HepG2 (cell line): ENCODE measurements around the gene ARHGAP10. TPM values are rescaled to one million over a fixed set of nuclear protein-coding genes. Genes with fewer than 3 reads are reported as not detected.

Experiments used
- ATAC-seq: fragments of 200-7000 bp; cut with Tn5 transposase; 3 replicates; pipeline ENCODE4 v1.9.1; 2020; ENCODE audit warnings: mild to moderate bottlenecking, moderate library complexity
- BruUV-seq: library from RNA; stranded (reverse); fragments of 400-500 nt; replicated peaks from 2 replicates; lab custom pipeline; 2021; lab: Mats Ljungman, UMichigan
- CTCF ChIA-PET: fragments of 300-600 bp; formaldehyde crosslinking; extraction: SDS; loops from one replicate; lab custom pipeline; 2021; ENCODE audit warnings: low total read pairs, inconsistent platforms, low intra/inter-chr PET ratio; lab: Yijun Ruan, JAX
- POLR2A ChIA-PET: fragments of 350-600 bp; sonication (Branson Sonifier 250); formaldehyde crosslinking; loops from one replicate; lab custom pipeline; 2020; ENCODE audit warnings: antibody characterized with exemption, inconsistent platforms; lab: Yijun Ruan, JAX
- DNase-seq: peaks from one replicate; pipeline ENCODE4 v3.0.0-alpha.2; 2015; ENCODE audit warnings: low spot score
- FAIRE-seq: peaks from 3 replicates; lab custom pipeline; 2011; peaks lifted over from hg19 to GRCh38; lab: Jason Lieb, UNC
- H2AFZ ChIP-seq: one replicate; pipeline ENCODE4 v1.6.1; 2011; ENCODE audit warnings: low read length, inconsistent platforms
- H3K27ac ChIP-seq: fragments of 300-600 bp; 3 replicates; pipeline ENCODE4 v1.8.0; 2011; ENCODE audit warnings: mixed run types, mild to moderate bottlenecking, mixed read lengths, low read length, inconsistent platforms; ENCODE audit not compliant: insufficient read depth; ENCODE audit errors: extremely low read length
- H3K27me3 ChIP-seq, 2 experiments: fragments of 200-600 bp in 1 of 2; 2 replicates in 1 of 2; 3 replicates in 1 of 2; pipeline versions ENCODE4 v1.6.0 to v1.8.0; 2011; ENCODE audit warnings: low read length in 2 of 2, mild to moderate bottlenecking in 2 of 2, moderate library complexity in 2 of 2, inconsistent platforms in 1 of 2; ENCODE audit not compliant: insufficient read depth in 2 of 2, control insufficient read depth in 1 of 2
- H3K36me3 ChIP-seq, 2 experiments: fragments of 200-600 bp in 1 of 2; replicated peaks in 1 of 2; 2 replicates in 1 of 2; 3 replicates in 1 of 2; pipeline versions ENCODE4 v1.5.1 to v1.8.0; 2011; ENCODE audit warnings: low read length in 2 of 2, inconsistent platforms in 1 of 2; ENCODE audit not compliant: insufficient read depth in 2 of 2, control insufficient read depth in 1 of 2
- H3K4me1 ChIP-seq: 2 replicates; pipeline ENCODE4 v1.5.1; 2012; ENCODE audit warnings: low read length, inconsistent platforms; ENCODE audit not compliant: insufficient read depth
- H3K4me2 ChIP-seq: 2 replicates; pipeline ENCODE4 v1.6.0; 2011; ENCODE audit warnings: low read depth, low read length, inconsistent platforms
- H3K4me3 ChIP-seq, 3 experiments: fragments of 200-600 bp in 1 of 3; sonication (generic), shearing (Covaris generic) in 1 of 3; replicated peaks in 1 of 3; 2 replicates each; pipeline ENCODE4 v1.5.1; 2011 to 2016; ENCODE audit warnings: low read length in 3 of 3, inconsistent platforms in 2 of 3, low read depth in 2 of 3, mild to moderate bottlenecking in 2 of 3, control low read depth in 1 of 3, mixed read lengths in 1 of 3; ENCODE audit not compliant: insufficient read depth in 1 of 3
- H3K79me2 ChIP-seq: one replicate; pipeline ENCODE4 v1.6.1; 2011; ENCODE audit warnings: low read length, inconsistent platforms; ENCODE audit not compliant: insufficient read depth
- H3K9ac ChIP-seq: 2 replicates; pipeline ENCODE4 v1.6.0; 2011; ENCODE audit warnings: mild to moderate bottlenecking, low read depth, low read length, inconsistent platforms; ENCODE audit not compliant: insufficient read depth
- H3K9me3 ChIP-seq: 2 replicates; pipeline ENCODE4 v1.5.1; 2012; ENCODE audit warnings: mild to moderate bottlenecking, low read length
- H4K20me1 ChIP-seq: 2 replicates; pipeline ENCODE4 v1.6.0; 2011; ENCODE audit warnings: inconsistent platforms, mild to moderate bottlenecking, low read length, moderate library complexity; ENCODE audit not compliant: insufficient read depth
- BORCS8-MEF2B ChIP-seq: sonication (generic); formaldehyde crosslinking; IDR thresholded peaks from 2 replicates; pipeline ENCODE4 v1.8.0; 2022; ENCODE audit warnings: mild to moderate bottlenecking, missing genetic modification reagents
- DNMT3B ChIP-seq: conservative IDR thresholded peaks from 2 replicates; pipeline ENCODE4 v1.6.1; 2016; ENCODE audit warnings: missing biosample characterization, control low read depth
- DPF2 ChIP-seq: sonication (generic); formaldehyde crosslinking; IDR thresholded peaks from 2 replicates; pipeline ENCODE4 v1.4.0; 2020; ENCODE audit warnings: mild to moderate bottlenecking, low read depth, missing genetic modification reagents, borderline replicate concordance
- GTF2F1 ChIP-seq: fragments of 150-350 bp; IDR thresholded peaks from 2 replicates; pipeline ENCODE4 v1.6.1; 2014; ENCODE audit warnings: low read length
- HBP1 ChIP-seq: IDR thresholded peaks from 2 replicates; pipeline ENCODE4 v1.6.1; 2016; ENCODE audit warnings: low read depth, control low read depth
- LRRFIP1 ChIP-seq: sonication (generic); formaldehyde crosslinking; conservative IDR thresholded peaks from 2 replicates; pipeline ENCODE4 v1.4.0; 2020; ENCODE audit warnings: missing genetic modification reagents
- MTF1 ChIP-seq: sonication (generic); formaldehyde crosslinking; IDR thresholded peaks from 2 replicates; pipeline ENCODE4 v1.5.0; 2020; ENCODE audit warnings: missing genetic modification reagents
- SAFB2 ChIP-seq: sonication (generic); formaldehyde crosslinking; IDR thresholded peaks from 2 replicates; pipeline ENCODE4 v1.5.1; 2020; ENCODE audit warnings: missing genetic modification reagents, low read depth, mild to moderate bottlenecking, borderline replicate concordance
- SATB2 ChIP-seq: sonication (generic); formaldehyde crosslinking; IDR thresholded peaks from 2 replicates; pipeline ENCODE4 v1.5.0; 2020; ENCODE audit warnings: missing genetic modification reagents
- SP140L ChIP-seq: sonication (generic); formaldehyde crosslinking; IDR thresholded peaks from 2 replicates; pipeline ENCODE4 v1.4.0; 2020; ENCODE audit warnings: missing genetic modification reagents, borderline replicate concordance
- TCF12 ChIP-seq, 2 experiments: fragments of 450-650 bp in 1 of 2; sonication (generic) in 1 of 2; formaldehyde crosslinking in 1 of 2; IDR thresholded peaks; 2 replicates each; pipeline versions ENCODE4 v1.6.1 to v1.8.0; 2017 to 2022; ENCODE audit warnings: antibody characterized with exemption in 1 of 2, mild to moderate bottlenecking in 1 of 2, missing genetic modification reagents in 1 of 2, moderate library complexity in 1 of 2
- ZBED4 ChIP-seq: sonication (generic); formaldehyde crosslinking; IDR thresholded peaks from 2 replicates; pipeline ENCODE4 v1.4.0; 2020; ENCODE audit warnings: missing genetic modification reagents, borderline replicate concordance
- ZNF10 ChIP-seq: sonication (generic); formaldehyde crosslinking; IDR thresholded peaks from 2 replicates; pipeline ENCODE4 v1.4.0; 2020; ENCODE audit warnings: mild to moderate bottlenecking, low read depth, missing genetic modification reagents, borderline replicate concordance
- WGBS: methylation state at CpG from one replicate; pipeline ENCODE4 v1.1.6; 2017; ENCODE audit warnings: low lambda C conversion rate; 5-methylcytosine and 5-hydroxymethylcytosine counted together
- in situ Hi-C: cut with HindIII; loops from 2 replicates; pipeline ENCODE4 v1.10.0; 2017; ENCODE audit warnings: low pct_unique_long_range_greater_than_20kb; ENCODE audit not compliant: extremely low pct_ligation_motif_present
- intact Hi-C: fragments of 100-400 bp; cut with micrococcal nuclease; formaldehyde crosslinking; loops from one replicate; pipeline ENCODE4 v1.10.0; 2022; ENCODE audit not compliant: unreplicated experiment
- polyA plus RNA-seq, 8 experiments: library from polyadenylated mRNA; depleted of rRNA in 3 of 8; stranded (reverse) in 7 of 8; unstranded in 1 of 8; fragments of >200 nt; fragmentation: Illumina TruSeq in 4 of 8; extraction: Trizol in 4 of 8; gene quantifications; 2 replicates each; pipeline versions ENCODE4 v1.2.1 to v1.2.3, GENCODE V29; 2011 to 2016; ENCODE audit warnings: low read depth in 4 of 8, missing spikeins in 1 of 8, mixed read lengths in 1 of 8; ENCODE audit not compliant: insufficient read depth in 1 of 8
- total RNA-seq, 5 experiments: library from RNA; depleted of rRNA; stranded (reverse); fragments of >200 nt; fragmentation: Illumina TruSeq; extraction: Trizol; gene quantifications; 2 replicates each; pipeline ENCODE4 v1.2.3, GENCODE V29; 2016; ENCODE audit warnings: low read depth in 1 of 5

The ARHGAP10 gene
- total and polyA plus RNA-seq, 2 of the 13 experiments (the other 11 are each of a cell fraction or from before 2014, with no cell fraction given), result 0.45 to 1.6 TPM

GRCh38 chr4:147880511-147880910 is 148.6 kb downstream of the ARHGAP10 start (continued):
- TF ChIP-seq SP140L (CRISPR knock-in tag) (no peak), SAFB2 (no peak)

- 56% methylated on average over 2 of the region's 2 CpGs for WGBS
- CTCF ChIA-PET, result no interaction called here
- POLR2A ChIA-PET, result no interaction called here
- Histone ChIP-seq H3K79me2 (no peaks in the 10 kb centered on the region), H3K9me3 (no peaks in the 10 kb centered on the region), H3K4me3 (no peak overlapping the region), H3K27ac (no peak overlapping the region), H2AFZ (no peak overlapping the region), H3K4me1 (no peaks in the 10 kb centered on the region), H3K36me3 (no peaks in the 10 kb centered on the region), H3K9ac (no peak overlapping the region), H3K27me3 (no peaks in the 10 kb centered on the region), H4K20me1 (no peaks in the 10 kb centered on the region), H3K4me2 (no peak overlapping the region)
- DNase-seq (no peak), ATAC-seq (no peak), FAIRE-seq (no peak)
- intact Hi-C loops, result no loop called here
- no TSS peak for BruUV-seq
- TF ChIP-seq SATB2 (no peak), ZBED4 (no peak), MTF1 (CRISPR knock-in tag) (no peak), DNMT3B (CRISPR knock-in tag) (no peak), LRRFIP1 (CRISPR knock-in tag) (no peak), TCF12 (IDR thresholded peaks at IDR 0.05) (no peak), TCF12 (CRISPR knock-in tag; IDR thresholded peaks at IDR 0.05) (no peak), HBP1 (CRISPR knock-in tag) (no peak), BORCS8-MEF2B (CRISPR knock-in tag) (no peak), GTF2F1 (no peak), DPF2 (CRISPR knock-in tag) (no peak), ZNF10 (CRISPR knock-in tag) (no peak)
- in situ Hi-C loops, result no loop called here
These were observed 152.6 kb downstream of the ARHGAP10 start for GRCh38 chr4:147884536-147884935.
